Neural progenitor cell (in vitro differentiated cells): ENCODE measurements around the gene TWNK. TPM values are rescaled to one million over a fixed set of nuclear protein-coding genes. Genes with fewer than 3 reads are reported as not detected.

Experiments used
- DNase-seq: peaks from one replicate; pipeline ENCODE4 v3.0.0-alpha.2; 2016; ENCODE audit warnings: low spot score
- H2AFZ ChIP-seq: fragments of 200-600 bp; sonication (generic); replicated peaks from 2 replicates; pipeline ENCODE4 v1.6.1; 2016; ENCODE audit warnings: antibody characterized with exemption
- H3F3A ChIP-seq: fragments of 200-600 bp; sonication (generic); 2 replicates; pipeline ENCODE4 v1.6.1; 2016; ENCODE audit warnings: antibody characterized with exemption, low read depth
- H3K27ac ChIP-seq: fragments of 200-600 bp; sonication (generic); 2 replicates; pipeline ENCODE4 v1.5.1; 2016; ENCODE audit warnings: mild to moderate bottlenecking
- H3K27me3 ChIP-seq: fragments of 200-600 bp; sonication (generic); 2 replicates; pipeline ENCODE4 v1.6.1; 2016; ENCODE audit warnings: mild to moderate bottlenecking, moderate library complexity
- H3K36me3 ChIP-seq: fragments of 200-600 bp; sonication (generic); 2 replicates; pipeline ENCODE4 v1.5.1; 2016
- H3K4me1 ChIP-seq: fragments of 200-600 bp; sonication (generic); 2 replicates; pipeline ENCODE4 v1.6.1; 2016; ENCODE audit warnings: mixed run types
- H3K4me2 ChIP-seq: fragments of 200-600 bp; sonication (generic); 2 replicates; pipeline ENCODE4 v1.6.1; 2016
- H3K4me3 ChIP-seq: fragments of 200-600 bp; sonication (generic); 2 replicates; pipeline ENCODE4 v1.5.1; 2016
- H3K79me2 ChIP-seq: fragments of 200-600 bp; sonication (generic); 2 replicates; pipeline ENCODE4 v1.6.1; 2016; ENCODE audit warnings: low read depth
- H3K9ac ChIP-seq: fragments of 200-600 bp; sonication (generic); 2 replicates; pipeline ENCODE4 v1.6.1; 2016
- H3K9me3 ChIP-seq: fragments of 200-600 bp; sonication (generic); 2 replicates; pipeline ENCODE4 v1.5.1; 2016; ENCODE audit warnings: low read depth
- H4K20me1 ChIP-seq: fragments of 200-600 bp; sonication (generic); 2 replicates; pipeline ENCODE4 v1.6.1; 2016; ENCODE audit warnings: low read depth
- H3K27ac Mint-ChIP-seq: 3 replicates; pipeline ENCODE4 v1.8.0; 2021; ENCODE audit warnings: mixed read lengths
- H3K27me3 Mint-ChIP-seq: 2 replicates; pipeline ENCODE4 v1.8.0; 2022; ENCODE audit warnings: low read depth, mild to moderate bottlenecking, inconsistent platforms, moderate library complexity, mixed read lengths; ENCODE audit not compliant: insufficient read depth
- H3K36me3 Mint-ChIP-seq: 3 replicates; pipeline ENCODE4 v1.8.0; 2021; ENCODE audit warnings: mixed read lengths
- H3K4me1 Mint-ChIP-seq: 3 replicates; pipeline ENCODE4 v1.8.0; 2021; ENCODE audit warnings: mixed read lengths
- H3K4me3 Mint-ChIP-seq: 3 replicates; pipeline ENCODE4 v1.8.0; 2021; ENCODE audit warnings: mild to moderate bottlenecking, moderate library complexity, mixed read lengths
- H3K9me3 Mint-ChIP-seq: 3 replicates; pipeline ENCODE4 v1.8.0; 2020; ENCODE audit warnings: mixed read lengths
- CTCF ChIP-seq: fragments of 200-600 bp; sonication (generic); IDR thresholded peaks from 2 replicates; pipeline ENCODE4 v1.5.1; 2017; ENCODE audit warnings: antibody characterized with exemption, mild to moderate bottlenecking
- EZH2 ChIP-seq: fragments of 200-600 bp; sonication (generic); IDR thresholded peaks from 2 replicates; pipeline ENCODE4 v1.6.1; 2017; ENCODE audit warnings: antibody characterized with exemption, mild to moderate bottlenecking, moderate library complexity
- EZH2phosphoT487 ChIP-seq: fragments of 200-600 bp; sonication (generic); IDR thresholded peaks from 2 replicates; pipeline ENCODE4 v1.6.1; 2017; ENCODE audit warnings: antibody characterized with exemption
- total RNA-seq: library from RNA; depleted of rRNA; stranded (reverse); fragments of >200 nt; gene quantifications from 2 replicates; pipeline ENCODE4 v1.2.3, GENCODE V29; 2015; ENCODE audit warnings: low replicate concordance

TWNK gene
- total RNA-seq, 1 donor from 2014 or later: 6.4 TPM

- peak overlapping the region; percentile 30 for H2AFZ ChIP-seq
- Mint-ChIP-seq H3K4me3 (no peak overlapping the region), H3K27ac (no peak overlapping the region), H3K4me1 (peaks cover 32% of the 10 kb centered on the region), H3K36me3 (no peaks in the 10 kb centered on the region), H3K9me3 (no peaks in the 10 kb centered on the region), H3K27me3 (peaks cover 33% of the 10 kb centered on the region)
- H3K79me2 ChIP-seq: no peaks in the 10 kb centered on the region
- no peaks in the 10 kb centered on the region for H4K20me1 ChIP-seq
- H3K9me3 ChIP-seq: no peaks in the 10 kb centered on the region
- H3K4me2 ChIP-seq: peak overlapping the region; percentile 62
- H3F3A ChIP-seq: peaks cover 8% of the 10 kb centered on the region
- H3K4me3 ChIP-seq: peak overlapping the region; percentile 26
- H3K4me1 ChIP-seq: peaks cover 9% of the 10 kb centered on the region
- H3K36me3 ChIP-seq: no peaks in the 10 kb centered on the region
- no peak overlapping the region for H3K27ac ChIP-seq
- peaks cover 71% of the 10 kb centered on the region for H3K27me3 ChIP-seq
- TF ChIP-seq EZH2 (peak; percentile 82), EZH2phosphoT487 (peak; percentile 70), CTCF (no peak)
- H3K9ac ChIP-seq: no peak overlapping the region
- peak; percentile 49 for DNase-seq
Measured at GRCh38 chr10:101018118-101018599, 30.8 kb downstream of the TWNK start.

- Histone ChIP-seq H4K20me1 (no peaks in the 10 kb centered on the region), H3K27me3 (peaks cover 71% of the 10 kb centered on the region), H3K4me3 (peak overlapping the region; percentile 26), H3K4me1 (peaks cover 9% of the 10 kb centered on the region), H3K27ac (no peak overlapping the region), H3K9me3 (no peaks in the 10 kb centered on the region), H3K79me2 (no peaks in the 10 kb centered on the region), H3K36me3 (no peaks in the 10 kb centered on the region), H3K9ac (no peak overlapping the region), H3K4me2 (peak overlapping the region; percentile 62), H3F3A (peaks cover 8% of the 10 kb centered on the region), H2AFZ (peak overlapping the region; percentile 30)
- TF ChIP-seq CTCF: peak; percentile 83
- TF ChIP-seq EZH2: peak; percentile 33
- TF ChIP-seq EZH2phosphoT487: peak; percentile 60
- Mint-ChIP-seq H3K36me3 (no peaks in the 10 kb centered on the region), H3K4me1 (peaks cover 28% of the 10 kb centered on the region), H3K9me3 (no peaks in the 10 kb centered on the region), H3K27me3 (peaks cover 33% of the 10 kb centered on the region), H3K4me3 (no peak overlapping the region), H3K27ac (no peak overlapping the region)
- DNase-seq: peak; percentile 93
Measured at GRCh38 chr10:101018600-101019439, 31.5 kb downstream of the TWNK start.

GRCh38 chr10:101019440-101019703 is 32.0 kb downstream of the TWNK start:
- Mint-ChIP-seq H3K36me3 (no peaks in the 10 kb centered on the region), H3K4me1 (peaks cover 24% of the 10 kb centered on the region), H3K27me3 (peaks cover 33% of the 10 kb centered on the region), H3K9me3 (no peaks in the 10 kb centered on the region), H3K4me3 (no peak overlapping the region), H3K27ac (no peak overlapping the region)
- Histone ChIP-seq H2AFZ (no peak overlapping the region), H3F3A (peaks cover 8% of the 10 kb centered on the region), H3K4me2 (peak overlapping the region; percentile 62), H3K79me2 (no peaks in the 10 kb centered on the region), H3K9me3 (no peaks in the 10 kb centered on the region), H3K9ac (no peak overlapping the region), H3K4me1 (peaks cover 9% of the 10 kb centered on the region), H3K36me3 (no peaks in the 10 kb centered on the region), H3K27ac (no peak overlapping the region), H3K4me3 (no peak overlapping the region), H4K20me1 (no peaks in the 10 kb centered on the region), H3K27me3 (peaks cover 70% of the 10 kb centered on the region)
- TF ChIP-seq EZH2 (no peak), EZH2phosphoT487 (no peak), CTCF (no peak)
- DNase-seq: no peak
